ENCODE measurements around the gene PTGER2. TPM values are rescaled to one million over a fixed set of nuclear protein-coding genes. Genes with fewer than 3 reads are reported as not detected.

The PTGER2 gene
- total and polyA plus RNA-seq, 10 of the 15 experiments (the other 5 are each of a cell fraction or from before 2014, with no cell fraction given): 0.03 to 1.6 (median 0.33) TPM

DNA sequence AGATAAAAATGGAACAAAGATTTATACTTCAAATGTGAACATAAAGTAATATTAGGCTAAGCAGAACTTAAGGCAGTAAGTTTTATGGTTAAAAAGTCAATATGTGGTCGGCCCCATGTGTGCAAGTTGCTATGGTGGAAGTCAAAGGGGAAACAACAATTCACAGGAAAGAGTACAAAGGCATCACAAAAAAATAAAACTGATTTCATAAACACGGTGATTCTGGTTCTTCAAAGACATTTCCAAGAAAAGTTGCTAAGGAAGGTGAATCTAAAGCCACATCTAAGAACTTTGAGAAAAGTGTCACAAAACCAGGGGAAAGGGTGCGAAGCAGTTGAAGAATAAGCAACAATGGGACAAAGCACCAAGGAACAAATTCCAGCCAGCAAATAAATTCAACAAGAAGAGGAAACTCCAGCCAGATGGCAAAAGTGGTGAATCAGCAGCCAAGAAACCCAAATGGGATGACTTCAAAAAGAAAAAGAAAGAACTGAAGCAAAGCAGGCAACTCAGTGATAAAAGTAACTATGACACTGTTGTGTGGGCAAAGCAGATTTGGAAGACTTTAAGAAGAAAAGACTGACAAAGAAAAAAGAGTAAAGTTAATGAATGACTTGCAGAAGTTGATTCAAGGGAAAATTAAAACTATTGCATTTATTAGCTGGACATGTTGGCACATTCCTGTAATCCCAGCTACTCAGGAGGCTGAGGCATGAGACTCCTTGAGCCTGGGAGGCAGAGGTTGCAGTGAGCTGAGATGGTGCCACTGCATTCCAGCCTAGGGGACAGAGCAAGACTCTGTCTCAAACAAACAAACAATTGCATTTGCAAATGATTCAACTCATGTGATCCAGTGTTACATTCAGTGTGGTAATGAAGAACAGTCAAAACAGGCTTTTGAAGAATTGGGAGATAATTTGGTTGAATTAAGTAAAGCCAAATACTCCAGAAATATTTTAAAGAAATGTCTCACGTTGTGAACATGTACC lies 27.2 kb upstream of the PTGER2 start:
- Histone ChIP-seq H3K27ac (ENCODE audit: control insufficient read depth, insufficient read depth) (no peak overlapping the region), H3K4me1 (ENCODE audit: control insufficient read depth, insufficient read depth, low read length) (no peaks in the 10 kb centered on the region), H4K20me1 (ENCODE audit: control insufficient read depth, insufficient read depth) (no peaks in the 10 kb centered on the region), H3K4me3 (no peak overlapping the region), H3K9ac (ENCODE audit: control insufficient read depth, insufficient read depth, low read length) (no peak overlapping the region), H3K27me3 (replicated peaks in 1 of 2; ENCODE audit: control insufficient read depth in 2 of 2, insufficient read depth in 2 of 2, low read length in 1 of 2) (peaks cover 1 to 2% of the 10 kb centered on the region in 2 experiments; a peak in 2 of 4 replicates), H3K9me3 (replicated peaks; ENCODE audit: control insufficient read depth, insufficient read depth, low read length) (no peaks in the 10 kb centered on the region), H3K79me2 (ENCODE audit: control insufficient read depth, insufficient read depth, low read length) (no peaks in the 10 kb centered on the region), H3K4me2 (ENCODE audit: control insufficient read depth, insufficient read depth) (no peak overlapping the region), H2AFZ (ENCODE audit: control insufficient read depth, low read depth, low read length) (no peak overlapping the region), H3K36me3 (ENCODE audit: control insufficient read depth in 2 of 2, insufficient read depth in 2 of 2, low read length in 1 of 2) (no peaks in the 10 kb centered on the region)
- BruUV-seq (replicated peaks): no TSS peak
- no peak for DNase-seq (ENCODE audit: low read depth, low spot score)
- ATAC-seq: no peak
- ChIA-PET SMC1A (ENCODE audit: uncharacterized antibody, unreplicated experiment) (interaction anchor here (1.1 kb wide), 1 partner anchor 43 kb away, joined by 4 read pairs; no protein-coding TSS in a partner anchor), POLR2A (no interaction called here), RAD21 (ENCODE audit: unreplicated experiment) (no interaction called here), CTCF (interaction anchor here (0.7 kb wide), 1 partner anchor 544 kb away, joined by 3 read pairs; no protein-coding TSS in a partner anchor)
- intact Hi-C loops (cut with micrococcal nuclease; ENCODE audit: unreplicated experiment) (no loop called here), in situ Hi-C loops (cut with MboI) (no loop called here)
- 25% methylated on average over 4 of the region's 4 CpGs for WGBS (ENCODE audit: insufficient coverage, insufficient replicate concordance, low lambda C conversion rate, missing lambda C conversion rate)
- TF ChIP-seq NFIC (IDR thresholded peaks at IDR 0.05; ENCODE audit: low read depth, low read length) (no peak), POU2F2 (IDR thresholded peaks at IDR 0.05; ENCODE audit: borderline replicate concordance, low read depth, low read length) (no peak), ESRRA (IDR thresholded peaks at IDR 0.05; ENCODE audit: low read length) (no peak), SIX5 (IDR thresholded peaks at IDR 0.05; ENCODE audit: low read depth, low read length, severe bottlenecking) (no peak), RELA (IDR thresholded peaks at IDR 0.05; ENCODE audit: borderline replicate concordance, partially characterized antibody) (no peak), CREB1 (IDR thresholded peaks at IDR 0.05; ENCODE audit: low read depth) (no peak), MEF2A (IDR thresholded peaks at IDR 0.05; ENCODE audit: insufficient read depth, low read depth, low read length) (no peak), KAT2A (conservative IDR thresholded peaks at IDR 0.05; ENCODE audit: control insufficient read depth, low read depth, low read length) (no peak), TARDBP (IDR thresholded peaks at IDR 0.05; ENCODE audit: borderline replicate concordance) (no peak), KDM1A (IDR thresholded peaks at IDR 0.05; ENCODE audit: borderline replicate concordance) (no peak), SMAD5 (IDR thresholded peaks at IDR 0.05; ENCODE audit: low read depth) (no peak), CHD2 (IDR thresholded peaks at IDR 0.05; ENCODE audit: borderline replicate concordance, low read depth, low read length) (no peak), MTA2 (IDR thresholded peaks at IDR 0.05; ENCODE audit: low read depth) (no peak)
- TF ChIP-seq, protein P1, sequence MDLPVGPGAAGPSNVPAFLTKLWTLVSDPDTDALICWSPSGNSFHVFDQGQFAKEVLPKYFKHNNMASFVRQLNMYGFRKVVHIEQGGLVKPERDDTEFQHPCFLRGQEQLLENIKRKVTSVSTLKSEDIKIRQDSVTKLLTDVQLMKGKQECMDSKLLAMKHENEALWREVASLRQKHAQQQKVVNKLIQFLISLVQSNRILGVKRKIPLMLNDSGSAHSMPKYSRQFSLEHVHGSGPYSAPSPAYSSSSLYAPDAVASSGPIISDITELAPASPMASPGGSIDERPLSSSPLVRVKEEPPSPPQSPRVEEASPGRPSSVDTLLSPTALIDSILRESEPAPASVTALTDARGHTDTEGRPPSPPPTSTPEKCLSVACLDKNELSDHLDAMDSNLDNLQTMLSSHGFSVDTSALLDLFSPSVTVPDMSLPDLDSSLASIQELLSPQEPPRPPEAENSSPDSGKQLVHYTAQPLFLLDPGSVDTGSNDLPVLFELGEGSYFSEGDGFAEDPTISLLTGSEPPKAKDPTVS (IDR thresholded peaks at IDR 0.05; ENCODE audit: low read depth, low read length): no peak
- TF ChIP-seq, protein P2, sequence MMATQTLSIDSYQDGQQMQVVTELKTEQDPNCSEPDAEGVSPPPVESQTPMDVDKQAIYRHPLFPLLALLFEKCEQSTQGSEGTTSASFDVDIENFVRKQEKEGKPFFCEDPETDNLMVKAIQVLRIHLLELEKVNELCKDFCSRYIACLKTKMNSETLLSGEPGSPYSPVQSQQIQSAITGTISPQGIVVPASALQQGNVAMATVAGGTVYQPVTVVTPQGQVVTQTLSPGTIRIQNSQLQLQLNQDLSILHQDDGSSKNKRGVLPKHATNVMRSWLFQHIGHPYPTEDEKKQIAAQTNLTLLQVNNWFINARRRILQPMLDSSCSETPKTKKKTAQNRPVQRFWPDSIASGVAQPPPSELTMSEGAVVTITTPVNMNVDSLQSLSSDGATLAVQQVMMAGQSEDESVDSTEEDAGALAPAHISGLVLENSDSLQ (IDR thresholded peaks at IDR 0.05): no peak
- TF ChIP-seq, protein P3, sequence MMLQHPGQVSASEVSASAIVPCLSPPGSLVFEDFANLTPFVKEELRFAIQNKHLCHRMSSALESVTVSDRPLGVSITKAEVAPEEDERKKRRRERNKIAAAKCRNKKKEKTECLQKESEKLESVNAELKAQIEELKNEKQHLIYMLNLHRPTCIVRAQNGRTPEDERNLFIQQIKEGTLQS (IDR thresholded peaks at IDR 0.05; ENCODE audit: borderline replicate concordance, extremely low read depth, low read depth, low read length): no peak
- no peak for FAIRE-seq
